Measurements from ENCODE around the gene ZNF135.

The ZNF135 gene

DNA sequence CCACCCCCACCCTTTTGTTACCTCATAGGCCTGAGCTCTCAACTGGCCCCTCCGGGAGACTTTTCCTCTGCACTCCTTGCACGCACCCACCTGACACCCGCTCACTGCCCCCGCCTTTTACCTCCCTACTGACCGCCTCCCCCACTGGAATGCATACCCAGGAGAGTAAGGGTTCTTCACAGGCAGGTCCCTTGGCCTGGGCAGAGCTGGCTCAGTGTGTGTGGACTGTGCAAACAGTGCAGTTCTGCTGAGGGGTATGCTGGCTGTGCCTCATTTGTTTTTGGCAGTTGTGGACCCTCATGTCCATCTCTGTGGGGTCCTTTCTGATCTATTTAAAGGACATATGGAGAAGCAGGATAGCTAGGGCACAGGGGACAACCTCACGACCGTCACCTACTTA lies 34.0 kb downstream of the ZNF135 start:
- no peak for FAIRE-seq
- no peak for TF ChIP-seq POLR2A (IDR thresholded peaks at IDR 0.05; ENCODE audit: low read depth, low read length)

DNA sequence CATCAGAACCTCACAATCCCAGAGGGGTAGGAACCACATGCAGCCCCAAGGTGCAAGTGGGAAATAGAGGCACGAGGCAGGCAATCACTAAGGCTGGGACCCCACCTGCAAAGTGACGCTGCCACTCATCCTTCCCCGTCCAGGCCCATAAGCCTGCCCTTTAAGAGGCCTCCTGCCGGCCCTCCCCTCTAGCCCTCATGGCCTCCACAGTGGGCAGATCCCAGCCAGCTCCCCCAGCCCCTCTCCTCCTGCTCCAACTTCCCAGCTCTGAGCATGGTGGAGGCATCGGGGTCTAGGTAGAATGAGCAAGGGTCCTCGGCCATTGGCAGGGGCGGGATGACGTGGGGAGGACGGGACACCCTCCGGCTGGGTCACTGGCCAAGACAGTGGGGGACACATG lies 36.2 kb downstream of the ZNF135 start:
- TF ChIP-seq POLR2A (IDR thresholded peaks at IDR 0.05; ENCODE audit: low read depth, low read length), result no peak
- FAIRE-seq (no peak), DNase-seq (ENCODE audit: insufficient read length, low spot score) (no peak)

More for the DNA sequence above, 34.0 kb downstream of the ZNF135 start:
- no peak for DNase-seq (ENCODE audit: insufficient read length, low spot score)

DNA sequence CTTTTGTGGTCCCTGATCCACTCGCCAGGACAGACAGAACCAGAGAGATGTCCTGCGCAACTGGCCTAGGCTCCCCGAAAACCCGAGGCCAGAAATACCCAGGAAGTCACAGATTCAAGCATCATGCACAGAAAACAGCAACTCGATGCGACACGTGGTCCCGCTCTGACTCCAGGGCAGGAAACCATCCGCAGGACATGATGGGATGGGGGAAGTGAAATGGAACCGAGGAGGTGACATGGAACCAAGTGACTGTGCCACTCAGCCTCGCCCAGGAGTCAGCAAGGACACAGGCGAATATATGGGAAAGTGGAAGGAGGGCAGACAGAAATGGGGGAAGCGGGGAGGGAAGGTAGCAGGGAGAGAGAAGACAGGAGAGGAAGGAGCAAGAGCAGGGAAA lies 37.8 kb downstream of the ZNF135 start:
- DNase-seq (ENCODE audit: insufficient read length, low spot score) (no peak), FAIRE-seq (no peak)
- TF ChIP-seq POLR2A (IDR thresholded peaks at IDR 0.05; ENCODE audit: low read depth, low read length), result no peak

DNA sequence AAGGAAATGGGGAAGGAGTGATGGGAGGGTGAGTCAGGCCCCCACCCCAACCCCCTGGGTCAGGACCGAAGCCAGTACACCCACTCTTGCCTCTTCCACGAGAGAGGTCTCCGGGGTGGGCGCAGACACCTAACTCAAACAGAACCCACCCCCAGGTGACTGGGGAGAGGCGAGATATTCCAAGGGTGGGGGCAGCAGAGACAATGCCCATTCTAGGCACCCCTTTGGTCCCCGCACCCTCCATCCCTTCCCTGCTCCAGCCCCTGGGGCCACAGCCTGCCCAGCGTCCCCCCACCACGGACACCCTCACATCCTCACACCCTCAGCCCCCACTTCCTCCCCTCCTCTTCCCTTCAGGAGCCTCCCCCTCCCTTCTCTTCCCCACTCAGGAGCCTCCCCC lies 38.3 kb downstream of the ZNF135 start:
- no peak for TF ChIP-seq POLR2A (IDR thresholded peaks at IDR 0.05; ENCODE audit: low read depth, low read length)
- FAIRE-seq (no peak), DNase-seq (ENCODE audit: insufficient read length, low spot score) (no peak)

DNA sequence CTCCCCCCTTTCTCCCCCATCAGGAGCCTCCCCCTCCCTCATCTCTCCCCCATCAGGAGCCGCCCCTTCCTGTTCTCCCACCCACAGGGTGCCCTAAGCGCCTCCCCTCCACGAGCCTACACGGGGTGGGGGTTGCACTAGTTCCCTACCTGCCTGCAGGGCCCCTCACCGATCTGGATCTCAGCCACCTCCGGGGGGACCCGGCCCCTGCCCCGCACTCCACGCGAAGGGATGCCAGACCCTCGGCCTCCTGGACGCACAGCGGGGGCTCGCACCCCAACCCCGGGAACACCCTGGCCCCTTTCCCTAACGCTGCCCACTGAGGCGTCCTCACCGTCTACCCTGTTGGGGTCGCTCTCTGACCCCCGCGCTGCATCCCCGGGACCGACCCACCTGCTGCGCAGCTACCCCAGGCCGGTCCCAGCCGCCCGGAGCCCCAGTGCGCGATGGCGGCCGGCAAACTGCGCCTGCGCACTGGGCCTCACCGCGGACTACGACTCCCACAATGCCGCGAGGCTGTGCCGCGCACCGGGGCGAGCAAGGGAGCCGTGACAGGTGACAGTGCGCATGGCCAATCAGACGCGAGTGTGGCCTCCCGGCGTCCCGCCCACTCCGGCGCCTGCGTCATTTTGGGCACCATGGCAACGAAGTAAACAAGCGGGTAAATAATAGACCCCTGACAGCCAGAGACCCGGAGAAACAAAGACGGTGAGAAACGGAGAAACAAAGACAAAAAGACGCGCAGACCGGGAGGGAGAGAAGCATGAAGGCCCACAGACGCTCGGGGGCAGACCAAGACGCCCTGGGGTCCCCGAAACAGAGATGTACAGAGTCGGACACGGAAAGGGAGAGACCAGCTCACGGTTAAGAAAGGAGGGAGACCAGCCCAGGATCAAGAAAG lies 38.9 kb downstream of the ZNF135 start, which contains the start of gene ZSCAN18:
ZSCAN18 (minus strand) TSS at position 451 of the 901 bp plus-strand sequence. CDS start 7,964 bp downstream, outside the sequence.
- FAIRE-seq, result peak; percentile 57
- 0 out of 2 replicates have a peak, but pooled peaks have one; percentile 36 for TF ChIP-seq POLR2A (IDR thresholded peaks at IDR 0.05; ENCODE audit: low read depth, low read length)
- peak; percentile 99 for DNase-seq (ENCODE audit: insufficient read length, low spot score)

DNA sequence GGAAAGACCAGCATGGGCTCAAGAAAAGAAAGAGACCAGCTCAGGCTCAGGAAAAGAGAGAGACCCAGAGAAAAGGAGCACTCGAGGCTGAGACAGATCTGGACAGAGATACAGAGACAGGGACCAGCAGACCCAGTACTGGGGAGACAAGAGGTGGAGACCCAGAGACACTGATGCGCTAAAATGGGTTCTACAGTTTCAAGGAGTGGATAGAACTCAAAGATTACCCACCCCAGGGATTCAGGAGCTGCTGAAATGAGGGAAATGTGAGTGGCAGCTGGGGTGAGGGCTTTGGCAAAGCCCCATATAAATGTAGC lies 39.6 kb downstream of the ZNF135 start:
- DNase-seq (ENCODE audit: insufficient read length, low spot score), result no peak
- no peak for TF ChIP-seq POLR2A (IDR thresholded peaks at IDR 0.05; ENCODE audit: low read depth, low read length)
- FAIRE-seq, result no peak

DNA sequence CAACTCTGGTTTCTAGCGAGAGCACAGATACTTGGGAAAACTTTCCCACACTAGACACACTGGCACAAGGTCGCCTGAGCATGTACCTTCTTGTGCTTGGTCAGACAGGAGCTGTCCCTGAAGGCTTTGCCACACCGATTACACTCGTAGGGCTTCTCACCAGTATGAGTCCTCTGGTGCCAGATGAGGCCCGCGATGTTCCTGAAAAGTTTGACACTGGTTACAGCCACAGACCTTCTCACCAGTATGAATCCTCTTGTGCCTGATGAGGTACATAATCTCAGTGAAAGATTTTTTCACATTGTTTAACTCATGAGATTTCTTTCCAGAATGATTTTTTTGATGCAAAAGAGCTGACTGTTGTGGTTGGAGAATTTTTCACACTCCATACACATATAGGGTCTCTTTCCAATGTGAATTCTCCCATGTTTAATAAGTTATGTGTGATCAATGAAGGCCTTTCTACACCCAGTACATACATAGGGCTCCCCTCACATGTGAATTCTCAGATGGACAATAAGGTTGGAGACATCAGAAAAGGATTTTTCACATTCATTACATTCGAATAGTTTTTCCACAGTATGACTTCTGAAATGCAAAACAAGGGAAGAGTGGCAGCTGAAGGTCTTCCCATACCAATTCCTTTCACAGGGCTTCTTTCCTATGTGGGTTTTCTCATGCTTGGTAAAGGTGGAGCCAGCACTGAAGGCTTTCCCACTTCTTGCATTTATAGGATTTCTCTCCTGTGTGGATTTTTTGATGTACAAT lies 48.9 kb downstream of the ZNF135 start:
- FAIRE-seq (no peak), DNase-seq (ENCODE audit: insufficient read length, low spot score) (no peak)
- TF ChIP-seq POLR2A (IDR thresholded peaks at IDR 0.05; ENCODE audit: low read depth, low read length), result no peak

DNA sequence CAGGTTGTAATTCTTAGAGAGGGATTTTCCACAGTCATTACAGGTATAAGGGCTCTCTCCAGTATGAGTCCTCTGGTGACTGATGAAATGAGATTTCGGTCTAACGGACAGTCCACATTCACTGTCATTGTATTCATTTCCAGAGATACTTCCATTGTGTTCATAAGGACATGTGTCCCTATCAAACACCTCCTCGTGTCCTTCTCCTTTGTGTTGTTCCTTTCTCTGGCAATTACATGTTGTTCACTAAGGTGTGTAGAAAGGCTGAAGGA lies 49.4 kb downstream of the ZNF135 start:
- no peak for FAIRE-seq

DNA sequence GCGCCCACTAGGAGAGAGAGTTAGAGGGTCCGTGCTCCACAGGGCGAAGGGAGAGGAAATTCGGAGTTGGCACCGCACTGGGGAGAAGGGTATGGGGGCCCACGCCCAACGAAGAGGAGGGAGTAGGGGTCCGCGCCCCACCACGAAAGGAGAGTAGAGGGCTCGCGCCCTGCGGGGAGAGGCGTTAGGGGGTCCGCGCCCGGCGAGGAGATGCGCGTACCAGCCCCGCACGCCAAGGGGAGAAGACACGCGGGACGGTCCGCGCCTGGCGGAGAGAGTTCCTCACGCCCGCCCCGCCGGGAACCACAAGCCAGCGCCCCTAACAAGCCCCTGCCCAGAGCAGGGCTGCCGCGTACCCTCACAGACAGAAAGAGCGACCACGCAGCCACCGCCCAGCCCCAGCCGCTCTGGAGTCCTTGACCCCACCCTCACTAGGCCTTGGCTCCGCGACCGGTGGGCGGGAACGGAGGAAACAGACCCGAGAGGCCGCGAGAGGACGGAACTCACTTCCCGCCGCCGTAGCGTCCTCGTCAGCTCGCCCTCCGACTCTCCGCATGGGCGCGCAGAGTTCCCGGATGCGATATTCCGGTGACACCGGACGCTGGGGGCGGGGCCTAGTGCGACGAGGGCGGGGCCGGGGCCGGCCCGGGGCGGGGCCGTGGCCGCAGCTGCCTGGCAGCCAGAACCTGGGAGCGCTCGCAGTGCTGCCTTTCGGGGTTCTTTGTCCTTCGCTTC lies 58.9 kb downstream of the ZNF135 start:
- TF ChIP-seq POLR2A (IDR thresholded peaks at IDR 0.05; ENCODE audit: low read depth, low read length), result no peak
- FAIRE-seq (no peak), DNase-seq (ENCODE audit: insufficient read length, low spot score) (no peak)

More for the DNA sequence above, 49.4 kb downstream of the ZNF135 start:
- TF ChIP-seq POLR2A (IDR thresholded peaks at IDR 0.05; ENCODE audit: low read depth, low read length), result no peak
- no peak for DNase-seq (ENCODE audit: insufficient read length, low spot score)

DNA sequence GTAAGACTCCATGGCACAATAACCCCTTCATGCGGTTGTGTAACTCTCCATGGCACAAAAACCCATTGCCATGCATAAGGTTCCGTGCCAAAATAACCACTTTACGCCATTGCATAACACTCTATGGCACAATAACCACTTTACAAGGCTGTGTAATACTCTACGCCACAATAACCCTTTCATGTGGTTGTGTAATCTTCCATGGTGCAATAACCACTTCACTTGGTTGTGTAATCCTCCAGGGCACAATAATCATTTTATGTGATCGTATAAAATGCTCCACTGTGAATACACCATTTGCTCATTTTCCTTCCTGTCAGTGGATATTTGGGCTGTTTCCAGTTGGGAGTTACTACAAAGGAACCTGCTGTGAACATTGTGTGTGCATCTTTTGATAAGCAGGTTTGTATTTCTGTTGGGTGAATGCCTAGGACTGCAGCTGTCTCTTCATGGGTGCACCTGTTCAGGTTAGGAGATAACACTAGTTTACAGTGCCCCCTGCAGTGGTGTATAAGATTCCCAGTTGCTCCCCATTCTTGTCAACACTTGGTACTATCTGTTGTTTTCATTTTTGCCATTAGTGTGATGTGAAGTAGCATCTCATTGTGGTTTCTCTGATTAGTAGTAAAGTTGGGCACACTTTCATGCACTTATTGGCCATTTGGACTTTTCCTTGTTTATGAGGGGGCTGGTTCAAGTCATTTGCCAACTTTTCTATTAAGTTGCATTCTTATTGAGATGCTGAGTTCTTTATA lies 60.1 kb downstream of the ZNF135 start:
- FAIRE-seq, result no peak
- no peak for DNase-seq (ENCODE audit: insufficient read length, low spot score)
- no peak for TF ChIP-seq POLR2A (IDR thresholded peaks at IDR 0.05; ENCODE audit: low read depth, low read length)
